GM12878 (cell line): Measurements from ENCODE around the gene SULT1A1. TPM values are rescaled to one million over a fixed set of nuclear protein-coding genes. Genes with fewer than 3 reads are reported as not detected.

Experiments
- ATAC-seq: fragments of 200-7000 bp; cut with Tn5 transposase; 3 replicates; pipeline ENCODE4 v1.9.1; 2020; ENCODE audit warnings: mild to moderate bottlenecking, moderate library complexity
- BruUV-seq: library from RNA; stranded (reverse); fragments of 400-500 nt; replicated peaks from 2 replicates; lab custom pipeline; 2021; lab: Mats Ljungman, UMichigan
- CTCF ChIA-PET: fragments of 300-600 bp; sonication (Branson Sonifier 250); formaldehyde crosslinking; extraction: SDS; loops from one replicate; lab custom pipeline; 2021; ENCODE audit warnings: inconsistent platforms; lab: Yijun Ruan, JAX
- POLR2A ChIA-PET: fragments of 350-600 bp; formaldehyde crosslinking; extraction: SDS; loops from one replicate; lab custom pipeline; 2021; ENCODE audit warnings: inconsistent platforms; lab: Charles Lee
- RAD21 ChIA-PET: fragments of 300-600 bp; sonication (Branson Sonifier 250); formaldehyde crosslinking; loops from one replicate; lab custom pipeline; 2023; ENCODE audit warnings: antibody characterized with exemption; ENCODE audit not compliant: unreplicated experiment; lab: Charles Lee
- SMC1A ChIA-PET: fragments of 300-600 bp; sonication (Branson Sonifier 250); formaldehyde crosslinking; loops from one replicate; lab custom pipeline; 2023; ENCODE audit not compliant: unreplicated experiment, uncharacterized antibody; lab: Charles Lee
- DNase-seq: peaks from one replicate; pipeline ENCODE4 v3.0.0-alpha.2; 2011; ENCODE audit warnings: low read depth, low spot score
- FAIRE-seq: peaks from 3 replicates; lab custom pipeline; 2011; peaks lifted over from hg19 to GRCh38; lab: Jason Lieb, UNC
- H2AFZ ChIP-seq: 2 replicates; pipeline ENCODE4 v1.6.0; 2011; ENCODE audit warnings: low read depth, low read length, control low read depth; ENCODE audit not compliant: control insufficient read depth
- H3K27ac ChIP-seq: 2 replicates; pipeline ENCODE4 v1.5.1; 2011; ENCODE audit warnings: control low read depth; ENCODE audit not compliant: control insufficient read depth, insufficient read depth
- H3K27me3 ChIP-seq, 2 experiments: replicated peaks in 1 of 2; 2 replicates each; pipeline versions ENCODE4 v1.6.0 to v1.6.1; 2011; ENCODE audit warnings: low read length in 1 of 2; ENCODE audit not compliant: control insufficient read depth in 2 of 2, insufficient read depth in 2 of 2
- H3K36me3 ChIP-seq, 2 experiments: 2 replicates each; pipeline ENCODE4 v1.5.1; 2011; ENCODE audit warnings: low read length in 1 of 2; ENCODE audit not compliant: control insufficient read depth in 2 of 2, insufficient read depth in 2 of 2
- H3K4me1 ChIP-seq: 2 replicates; pipeline ENCODE4 v1.6.1; 2011; ENCODE audit warnings: mild to moderate bottlenecking, low read length, moderate library complexity, mixed read lengths; ENCODE audit not compliant: control insufficient read depth, insufficient read depth
- H3K4me2 ChIP-seq: 2 replicates; pipeline ENCODE4 v1.6.0; 2011; ENCODE audit warnings: control low read depth; ENCODE audit not compliant: control insufficient read depth, insufficient read depth
- H3K4me3 ChIP-seq: fragments of 200-600 bp; sonication (generic); 2 replicates; pipeline ENCODE4 v1.5.1; 2016
- H3K79me2 ChIP-seq: 2 replicates; pipeline ENCODE4 v1.6.0; 2011; ENCODE audit warnings: low read length; ENCODE audit not compliant: control insufficient read depth, insufficient read depth
- H3K9ac ChIP-seq: 2 replicates; pipeline ENCODE4 v1.8.0; 2011; ENCODE audit warnings: low read length, control low read depth, mixed read lengths; ENCODE audit not compliant: control insufficient read depth, insufficient read depth
- H3K9me3 ChIP-seq: replicated peaks from 3 replicates; pipeline ENCODE4 v1.5.1; 2011; ENCODE audit warnings: mild to moderate bottlenecking, low read length; ENCODE audit not compliant: control insufficient read depth, insufficient read depth
- H4K20me1 ChIP-seq: 2 replicates; pipeline ENCODE4 v1.6.0; 2011; ENCODE audit not compliant: control insufficient read depth, insufficient read depth
- CREM ChIP-seq: IDR thresholded peaks from 2 replicates; pipeline ENCODE4 v1.6.1; 2014; ENCODE audit warnings: antibody characterized with exemption, low read depth
- POU2F2 ChIP-seq: IDR thresholded peaks from 3 replicates; pipeline ENCODE4 v1.6.1; 2011; ENCODE audit warnings: low read depth, mild to moderate bottlenecking, low read length, borderline replicate concordance
- RFX5 ChIP-seq: IDR thresholded peaks from 2 replicates; pipeline ENCODE4 v1.6.1; 2011; ENCODE audit warnings: low read depth, low read length, improper control_type of control experiment
- SP1 ChIP-seq: IDR thresholded peaks from one replicate; pipeline ENCODE4 v1.6.1; 2011; ENCODE audit warnings: low read depth, low read length
- SREBF2 ChIP-seq: IDR thresholded peaks from 2 replicates; pipeline ENCODE4 v1.6.1; 2012; ENCODE audit warnings: mild to moderate bottlenecking, low read length
- YBX1 ChIP-seq: fragments of 450-650 bp; IDR thresholded peaks from 2 replicates; pipeline ENCODE4 v1.6.1; 2016; ENCODE audit warnings: antibody characterized with exemption
- WGBS: methylation state at CpG from one replicate; pipeline ENCODE4 v1.1.6; 2016; ENCODE audit warnings: low lambda C conversion rate; ENCODE audit not compliant: insufficient replicate concordance, insufficient coverage; ENCODE audit errors: missing lambda C conversion rate; 5-methylcytosine and 5-hydroxymethylcytosine counted together
- in situ Hi-C: fragments of 300-500 bp; cut with MboI; formaldehyde crosslinking; loops from 9 replicates; pipeline ENCODE4 v1.14.3; 2018; ENCODE audit warnings: mixed read lengths
- intact Hi-C: fragments of 100-400 bp; cut with micrococcal nuclease; formaldehyde crosslinking; loops from one replicate; pipeline ENCODE4 v1.14.2; 2022; ENCODE audit not compliant: unreplicated experiment
- polyA plus RNA-seq, 11 experiments: library from polyadenylated mRNA; depleted of rRNA in 4 of 11; unstranded in 6 of 11; stranded (reverse) in 5 of 11; fragments of >200 nt; fragmentation: Nextera tagmentation in 4 of 11; fragmentation: Illumina TruSeq in 1 of 11; extraction: Ambion mirVana in 4 of 11; extraction: Trizol in 1 of 11; gene quantifications; 1 replicate in 1 of 11; 2 replicates in 10 of 11; pipeline versions ENCODE4 v1.2.1 to v1.2.3, GENCODE V29; 2011 to 2016; ENCODE audit warnings: inconsistent platforms in 2 of 11, missing spikeins in 2 of 11, low read depth in 1 of 11
- total RNA-seq, 4 experiments: library from RNA; depleted of rRNA in 3 of 4; stranded (reverse); fragments of >200 nt in 3 of 4; fragmentation: Illumina TruSeq in 1 of 4; extraction: Trizol in 1 of 4; gene quantifications; 2 replicates each; pipeline versions ENCODE4 v1.2.1 to v1.2.3, GENCODE V29; 2013 to 2021
- TF ChIP-seq, protein P1 (sequence below): IDR thresholded peaks from 2 replicates; pipeline ENCODE4 v1.6.1; 2011; ENCODE audit warnings: borderline replicate concordance, low read depth, mild to moderate bottlenecking, moderate library complexity, low read length; ENCODE audit not compliant: insufficient read depth, poor library complexity, severe bottlenecking
- TF ChIP-seq, protein P2 (sequence below): fragments of 450-650 bp; IDR thresholded peaks from 2 replicates; pipeline ENCODE4 v1.6.1; 2018; ENCODE audit warnings: mild to moderate bottlenecking, low read depth, moderate library complexity; ENCODE audit not compliant: partially characterized antibody
- TF ChIP-seq, protein P3 (sequence below): fragments of 450-650 bp; IDR thresholded peaks from 2 replicates; pipeline ENCODE4 v1.6.1; 2017; ENCODE audit warnings: low read depth, mild to moderate bottlenecking, moderate library complexity
- TF ChIP-seq, protein P4 (sequence below): IDR thresholded peaks from 2 replicates; pipeline ENCODE4 v1.6.1; 2011; ENCODE audit warnings: low read depth, mild to moderate bottlenecking, low read length, moderate library complexity, borderline replicate concordance; ENCODE audit errors: extremely low read depth

SULT1A1 gene
- total and polyA plus RNA-seq, 10 of the 15 experiments (the other 5 are each of a cell fraction or from before 2014, with no cell fraction given), result 0.03 to 1.5 (median 0.76) TPM; not detected in 1

DNA sequence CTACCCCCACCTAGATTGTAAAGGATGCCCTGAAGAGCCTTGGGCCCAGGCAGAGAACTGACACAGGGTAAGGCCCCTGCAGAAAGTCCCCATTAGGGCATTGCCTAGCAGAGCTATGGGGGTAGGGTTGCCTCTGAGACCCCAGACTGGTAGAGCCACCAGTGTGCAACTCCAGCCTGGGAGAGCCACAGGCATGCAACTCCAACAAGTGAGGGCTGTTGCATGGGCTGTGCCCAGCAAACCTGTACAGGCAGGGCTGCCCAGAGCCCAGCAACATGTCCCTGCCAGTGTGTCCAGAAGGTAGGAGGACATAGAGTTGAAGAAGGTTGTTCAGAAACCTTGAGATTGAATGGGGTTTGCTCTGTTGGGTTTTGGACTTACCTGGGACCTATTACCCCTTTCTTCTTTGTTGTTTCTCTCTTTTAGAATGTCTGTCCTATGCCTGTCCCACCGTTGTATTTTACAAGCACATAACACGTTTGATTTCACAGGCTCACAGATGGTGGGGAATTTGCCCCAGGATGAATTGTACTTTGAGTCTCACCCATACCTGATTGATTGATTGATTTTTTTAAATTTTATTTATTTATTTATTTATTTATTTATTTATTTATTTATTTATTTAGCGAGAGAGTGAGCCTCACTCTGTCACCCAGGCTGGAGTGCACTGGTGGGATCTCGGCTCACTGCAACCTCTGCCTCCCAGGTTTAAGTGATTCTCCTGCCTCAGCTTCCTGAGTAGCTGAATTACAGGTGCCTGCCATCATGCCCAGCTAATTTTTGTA lies 39.7 kb downstream of the SULT1A1 start:
- H3K36me3 ChIP-seq, result no peaks in the 10 kb centered on the region
- H2AFZ ChIP-seq, result no peak overlapping the region
- H3K79me2 ChIP-seq, result no peaks in the 10 kb centered on the region
- H3K27me3 ChIP-seq, result no peaks in the 10 kb centered on the region
- intact Hi-C loops, result no loop called here
- CTCF ChIA-PET, result interaction anchor here (1.1 kb wide), 1 partner anchor 12 kb away, joined by 5 read pairs; no protein-coding TSS in a partner anchor
- SMC1A ChIA-PET, result no interaction called here
- no peak for FAIRE-seq
- no TSS peak for BruUV-seq
- no peak overlapping the region for H3K4me3 ChIP-seq
- peaks cover 5% of the 10 kb centered on the region; the same call in 1 of the 3 replicates for H3K9me3 ChIP-seq
- H4K20me1 ChIP-seq, result no peaks in the 10 kb centered on the region
- no peak for DNase-seq
- POLR2A ChIA-PET, result no interaction called here
- RAD21 ChIA-PET, result no interaction called here
- H3K4me1 ChIP-seq, result no peaks in the 10 kb centered on the region
- H3K4me2 ChIP-seq, result no peak overlapping the region
- 100% methylated on average over 4 of the region's 4 CpGs for WGBS
- in situ Hi-C loops, result no loop called here
- no peak overlapping the region for H3K9ac ChIP-seq
- TF ChIP-seq, protein P1, sequence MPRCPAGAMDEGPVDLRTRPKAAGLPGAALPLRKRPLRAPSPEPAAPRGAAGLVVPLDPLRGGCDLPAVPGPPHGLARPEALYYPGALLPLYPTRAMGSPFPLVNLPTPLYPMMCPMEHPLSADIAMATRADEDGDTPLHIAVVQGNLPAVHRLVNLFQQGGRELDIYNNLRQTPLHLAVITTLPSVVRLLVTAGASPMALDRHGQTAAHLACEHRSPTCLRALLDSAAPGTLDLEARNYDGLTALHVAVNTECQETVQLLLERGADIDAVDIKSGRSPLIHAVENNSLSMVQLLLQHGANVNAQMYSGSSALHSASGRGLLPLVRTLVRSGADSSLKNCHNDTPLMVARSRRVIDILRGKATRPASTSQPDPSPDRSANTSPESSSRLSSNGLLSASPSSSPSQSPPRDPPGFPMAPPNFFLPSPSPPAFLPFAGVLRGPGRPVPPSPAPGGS, result no peak
- TF ChIP-seq RFX5 (no peak), CREM (no peak), SP1 (no peak), POU2F2 (no peak), SREBF2 (no peak), YBX1 (no peak)
- TF ChIP-seq, protein P2, sequence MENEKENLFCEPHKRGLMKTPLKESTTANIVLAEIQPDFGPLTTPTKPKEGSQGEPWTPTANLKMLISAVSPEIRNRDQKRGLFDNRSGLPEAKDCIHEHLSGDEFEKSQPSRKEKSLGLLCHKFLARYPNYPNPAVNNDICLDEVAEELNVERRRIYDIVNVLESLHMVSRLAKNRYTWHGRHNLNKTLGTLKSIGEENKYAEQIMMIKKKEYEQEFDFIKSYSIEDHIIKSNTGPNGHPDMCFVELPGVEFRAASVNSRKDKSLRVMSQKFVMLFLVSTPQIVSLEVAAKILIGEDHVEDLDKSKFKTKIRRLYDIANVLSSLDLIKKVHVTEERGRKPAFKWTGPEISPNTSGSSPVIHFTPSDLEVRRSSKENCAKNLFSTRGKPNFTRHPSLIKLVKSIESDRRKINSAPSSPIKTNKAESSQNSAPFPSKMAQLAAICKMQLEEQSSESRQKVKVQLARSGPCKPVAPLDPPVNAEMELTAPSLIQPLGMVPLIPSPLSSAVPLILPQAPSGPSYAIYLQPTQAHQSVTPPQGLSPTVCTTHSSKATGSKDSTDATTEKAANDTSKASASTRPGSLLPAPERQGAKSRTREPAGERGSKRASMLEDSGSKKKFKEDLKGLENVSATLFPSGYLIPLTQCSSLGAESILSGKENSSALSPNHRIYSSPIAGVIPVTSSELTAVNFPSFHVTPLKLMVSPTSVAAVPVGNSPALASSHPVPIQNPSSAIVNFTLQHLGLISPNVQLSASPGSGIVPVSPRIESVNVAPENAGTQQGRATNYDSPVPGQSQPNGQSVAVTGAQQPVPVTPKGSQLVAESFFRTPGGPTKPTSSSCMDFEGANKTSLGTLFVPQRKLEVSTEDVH, result no peak
- TF ChIP-seq, protein P3, sequence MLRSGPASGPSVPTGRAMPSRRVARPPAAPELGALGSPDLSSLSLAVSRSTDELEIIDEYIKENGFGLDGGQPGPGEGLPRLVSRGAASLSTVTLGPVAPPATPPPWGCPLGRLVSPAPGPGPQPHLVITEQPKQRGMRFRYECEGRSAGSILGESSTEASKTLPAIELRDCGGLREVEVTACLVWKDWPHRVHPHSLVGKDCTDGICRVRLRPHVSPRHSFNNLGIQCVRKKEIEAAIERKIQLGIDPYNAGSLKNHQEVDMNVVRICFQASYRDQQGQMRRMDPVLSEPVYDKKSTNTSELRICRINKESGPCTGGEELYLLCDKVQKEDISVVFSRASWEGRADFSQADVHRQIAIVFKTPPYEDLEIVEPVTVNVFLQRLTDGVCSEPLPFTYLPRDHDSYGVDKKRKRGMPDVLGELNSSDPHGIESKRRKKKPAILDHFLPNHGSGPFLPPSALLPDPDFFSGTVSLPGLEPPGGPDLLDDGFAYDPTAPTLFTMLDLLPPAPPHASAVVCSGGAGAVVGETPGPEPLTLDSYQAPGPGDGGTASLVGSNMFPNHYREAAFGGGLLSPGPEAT, result no peak
- TF ChIP-seq, protein P4, sequence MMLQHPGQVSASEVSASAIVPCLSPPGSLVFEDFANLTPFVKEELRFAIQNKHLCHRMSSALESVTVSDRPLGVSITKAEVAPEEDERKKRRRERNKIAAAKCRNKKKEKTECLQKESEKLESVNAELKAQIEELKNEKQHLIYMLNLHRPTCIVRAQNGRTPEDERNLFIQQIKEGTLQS, result no peak
- no peak overlapping the region for H3K27ac ChIP-seq
- ATAC-seq, result no peak
